Ishikawa (cell line): ENCODE results near the gene HMX1.

Experiments used
- TAF1 ChIP-seq: IDR thresholded peaks from 2 replicates; pipeline ENCODE4 v1.6.1; 2012; ENCODE audit warnings: low read depth, mild to moderate bottlenecking
- YY1 ChIP-seq: IDR thresholded peaks from 2 replicates; pipeline ENCODE4 v1.6.1; 2012; ENCODE audit warnings: low read depth

DNA sequence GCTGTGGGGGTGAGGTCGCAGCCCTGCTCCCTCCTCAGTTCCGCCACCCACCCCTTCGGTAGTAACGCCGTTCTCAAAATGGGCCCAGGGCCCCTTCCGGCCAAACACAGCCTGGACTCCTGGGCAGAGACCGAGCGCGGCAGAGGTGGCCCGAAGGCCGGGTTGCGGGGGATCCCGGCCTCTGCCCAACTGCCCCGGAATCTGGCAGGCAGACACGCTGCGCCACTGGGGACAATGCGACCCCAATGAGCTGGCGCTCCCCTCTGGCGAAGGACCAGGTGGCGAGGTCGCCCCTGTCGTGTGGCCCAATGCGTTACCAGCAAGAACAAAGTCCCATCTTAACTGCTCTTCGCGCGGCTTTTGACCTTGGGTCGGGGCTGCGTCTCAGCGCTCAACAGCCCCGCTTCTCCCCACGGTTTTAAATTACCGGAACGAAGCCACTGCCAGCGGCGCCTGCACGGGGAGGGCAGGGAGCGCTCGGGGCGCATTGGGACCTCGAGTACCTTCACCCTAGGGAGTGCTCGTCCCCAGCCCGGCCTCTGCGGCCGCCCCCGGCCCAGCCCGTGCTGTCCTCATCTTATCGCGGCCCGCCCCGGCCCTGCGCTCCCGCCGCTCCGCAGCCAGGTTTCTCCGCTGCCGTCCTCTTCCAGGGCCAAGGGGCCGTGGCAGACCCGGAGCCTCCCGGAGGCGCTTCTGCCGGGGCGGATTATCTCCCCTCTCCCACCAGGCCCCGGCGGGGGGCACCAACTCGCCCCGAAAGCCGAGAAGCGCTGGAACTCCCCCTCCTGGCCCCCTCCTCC, 22.2 kb upstream of the HMX1 start:
- no peak for TF ChIP-seq YY1
- TF ChIP-seq TAF1 = no peak
